GM18951 (cell line): Measurements from ENCODE around the gene CAPG.
"Not testable (repeated sequence)": the region's sequence is repeated elsewhere in the genome, so short reads cannot be mapped to it uniquely, and the experiment has no call there.

ENCODE experiments used
- POLR2A ChIP-seq: IDR thresholded peaks from 4 replicates; pipeline ENCODE4 v1.6.1; 2011; ENCODE audit warnings: mild to moderate bottlenecking; ENCODE audit not compliant: insufficient read length, insufficient read depth; ENCODE audit errors: extremely low read depth
- in situ Hi-C: fragments of 300-500 bp; cut with MboI; formaldehyde crosslinking; loops from one replicate; pipeline ENCODE4 v1.12.0; 2022; ENCODE audit warnings: low sequenced_read_pairs, mixed read lengths, inconsistent platforms; ENCODE audit not compliant: unreplicated experiment

The CAPG gene

GRCh38 chr2:85367180-85367579 is 43.0 kb downstream of the CAPG start:
- in situ Hi-C loops, result no loop called here
- TF ChIP-seq POLR2A, result no peak

GRCh38 chr2:85362653-85363387 is 47.3 kb downstream of the CAPG start:
- in situ Hi-C loops, result not testable (repeated sequence)

GRCh38 chr2:85357736-85358135 is 52.4 kb downstream of the CAPG start:
- TF ChIP-seq POLR2A, result no peak
- in situ Hi-C loops, result no loop called here

- in situ Hi-C loops, result no loop called here
- TF ChIP-seq POLR2A, result no peak
These were observed 54.0 kb downstream of the CAPG start for GRCh38 chr2:85356186-85356585.

GRCh38 chr2:85355521-85355920 is 54.6 kb downstream of the CAPG start:
- in situ Hi-C loops, result no loop called here
- no peak for TF ChIP-seq POLR2A

GRCh38 chr2:85355073-85355410 is 55.1 kb downstream of the CAPG start:
- TF ChIP-seq POLR2A, result no peak
- in situ Hi-C loops, result no loop called here

- in situ Hi-C loops, result no loop called here
- TF ChIP-seq POLR2A, result peak; percentile 99
These were observed 55.7 kb downstream of the CAPG start, which contains the start of the genes ELMOD3 and RETSAT for GRCh38 chr2:85354286-85355072. Gene ELMOD3 (plus strand): TSS chr2:85354769. CDS start chr2:85357199, 2,430 bp downstream. Gene RETSAT (minus strand): TSS chr2:85354528. CDS start chr2:85354507, 21 bp downstream.

GRCh38 chr2:85353876-85354285 is 56.3 kb downstream of the CAPG start:
- in situ Hi-C loops, result no loop called here
- TF ChIP-seq POLR2A, result no peak

GRCh38 chr2:85347599-85347998 is 62.6 kb downstream of the CAPG start:
- in situ Hi-C loops, result no loop called here
- no peak for TF ChIP-seq POLR2A
